ENCODE data around the gene TMEM116.

- TF ChIP-seq ZBTB44 (tag by site-specific recombination; IDR thresholded peaks at IDR 0.05): no peak
- no peak for TF ChIP-seq PRDM6 (tag by site-specific recombination; IDR thresholded peaks at IDR 0.05)
- TF ChIP-seq ZBTB11 (tag by site-specific recombination; conservative IDR thresholded peaks at IDR 0.05; ENCODE audit: low read depth): no peak
- no peak for TF ChIP-seq ZBTB7A (tag by site-specific recombination; IDR thresholded peaks at IDR 0.05; ENCODE audit: low read depth)
- TF ChIP-seq CTCF (tag by site-specific recombination; IDR thresholded peaks at IDR 0.05): no peak
- TF ChIP-seq ZNF449 (tag by site-specific recombination; IDR thresholded peaks at IDR 0.05): no peak
- TF ChIP-seq ZNF777 (tag by site-specific recombination; IDR thresholded peaks at IDR 0.05; ENCODE audit: borderline replicate concordance): no peak
- TF ChIP-seq ZNF514 (tag by site-specific recombination; IDR thresholded peaks at IDR 0.05): no peak
Measured at GRCh38 chr12:112032292-112032691, 19.3 kb upstream of the TMEM116 start.

Data from HEK293 (cell line).